Heart left ventricle (tissue), 13 donors: ENCODE measurements around the gene SORCS2.

Source experiments
- CTCF ChIP-seq, 12 donors: fragments of 200-600 bp; sonication (generic) in 4 of 12; IDR thresholded peaks; one replicate each; pipeline versions ENCODE4 v1.5.0 to v1.8.0; 2018 to 2022; ENCODE audit warnings: antibody characterized with exemption in 12 of 12, mild to moderate bottlenecking in 5 of 12
- POLR2A ChIP-seq, 2 donors: fragments of 450-650 bp; IDR thresholded peaks; one replicate each; pipeline ENCODE4 v1.6.1; 2017; ENCODE audit warnings: antibody characterized with exemption in 2 of 2, mild to moderate bottlenecking in 2 of 2, moderate library complexity in 2 of 2
- donor health status: ischemic (EF 13 %, LVEDD 7.1; RV severe dilation, severe dysfunction).
- donor health status: DM: no; HTN: yes; CAD: no.
- donor health status: DM: no; HTN: no; CAD: no.
- donor health status: ischemic (EF 25% LVEDD 6.9; RV normal size, moderate dysfunction).
- donor health status: ischemic (EF 25% LVEDD 5.7; RV mildly dilated, moderate dysfunction).
- donor health status: ischemic (EF 35%, LVEDD 5.7; RV mildly dilated, moderate dysfunction).
- donor health status: nonischemic (EF 11% LVEDD 7.7; RV severe dilation, severe dysfunction).
- donor health status: DM: yes; HTN: yes; CAD: no.
- donor health status: PGD.
- donor health status: ischemic (EF 29% LVEDD 5.4; RV normal size, mild dysfunction).
- donor health status: nonischemic (EF 23%, LVEDD 6.1; RV moderate dilation, normal function).

- TF ChIP-seq CTCF (IDR thresholded peaks at IDR 0.05) (no peak), POLR2A (IDR thresholded peaks at IDR 0.05) (no peak)
Measured at GRCh38 chr4:7179158-7179557, 13.2 kb upstream of the SORCS2 start.
